K562 (cell line): ENCODE data around the gene PIK3R2. TPM values are rescaled to one million over a fixed set of nuclear protein-coding genes. Genes with fewer than 3 reads are reported as not detected.
A peak's percentile ranks its signal among the peaks of the same experiment; 100 is the strongest.

Experiments used
- ATAC-seq: fragments of 200-7000 bp; cut with Tn5 transposase; 3 replicates; pipeline ENCODE4 v1.9.1; 2020; ENCODE audit warnings: moderate library complexity
- BruUV-seq: library from RNA; stranded (reverse); fragments of 400-500 nt; replicated peaks from 2 replicates; lab custom pipeline; 2021; lab: Mats Ljungman, UMichigan
- CTCF ChIA-PET: fragments of 300-600 bp; formaldehyde crosslinking; extraction: SDS; loops from one replicate; lab custom pipeline; 2021; ENCODE audit warnings: low intra/inter-chr PET ratio; lab: Yijun Ruan, JAX
- POLR2A ChIA-PET: fragments of 300-600, 350-650 bp; sonication (Branson Sonifier 250); formaldehyde crosslinking; extraction: SDS; loops from one replicate; lab custom pipeline; 2021; ENCODE audit warnings: antibody characterized with exemption, inconsistent platforms; lab: Yijun Ruan, JAX
- DNase-seq, 4 experiments: peaks; one replicate each; pipeline versions ENCODE4 v3.0.0 to v3.0.0-alpha.2; 2011 to 2018; ENCODE audit warnings: low spot score in 3 of 4, mixed read lengths in 3 of 4; ENCODE audit errors: extremely low read depth in 1 of 4
- FAIRE-seq: peaks from 2 replicates; lab custom pipeline; 2011; peaks lifted over from hg19 to GRCh38; lab: Jason Lieb, UNC
- H2AFZ ChIP-seq: 2 replicates; pipeline ENCODE4 v1.6.0; 2011; ENCODE audit warnings: low read depth, low read length, control low read depth, inconsistent platforms
- H3K27ac ChIP-seq: fragments of 200-600 bp; 3 replicates; pipeline ENCODE4 v1.8.0; 2011; ENCODE audit warnings: low read depth, mild to moderate bottlenecking, control low read depth, inconsistent platforms, low read length, moderate library complexity, mixed read lengths; ENCODE audit errors: extremely low read depth
- H3K27me3 ChIP-seq, 2 experiments: fragments of 300-600 bp in 1 of 2; 2 replicates in 1 of 2; 3 replicates in 1 of 2; pipeline versions ENCODE4 v1.6.0 to v1.8.0; 2011; ENCODE audit warnings: inconsistent platforms in 2 of 2, low read length in 2 of 2, mild to moderate bottlenecking in 1 of 2, mixed read lengths in 1 of 2, moderate library complexity in 1 of 2; ENCODE audit not compliant: control insufficient read depth in 2 of 2, insufficient read depth in 2 of 2
- H3K36me3 ChIP-seq: fragments of 300-600 bp; 3 replicates; pipeline ENCODE4 v1.8.0; 2011; ENCODE audit warnings: mild to moderate bottlenecking, low read length, inconsistent platforms; ENCODE audit not compliant: control insufficient read depth, insufficient read depth
- H3K4me1 ChIP-seq, 2 experiments: fragments of 200-600 bp in 1 of 2; replicated peaks in 1 of 2; 2 replicates in 1 of 2; 3 replicates in 1 of 2; pipeline versions ENCODE4 v1.5.1 to v1.8.0; 2011; ENCODE audit warnings: inconsistent platforms in 2 of 2, low read length in 2 of 2, mild to moderate bottlenecking in 1 of 2, mixed read lengths in 1 of 2, moderate library complexity in 1 of 2; ENCODE audit not compliant: control insufficient read depth in 2 of 2, insufficient read depth in 2 of 2
- H3K4me2 ChIP-seq: 2 replicates; pipeline ENCODE4 v1.6.1; 2011; ENCODE audit warnings: low read length, control low read depth, inconsistent platforms, mixed read lengths; ENCODE audit not compliant: insufficient read depth
- H3K4me3 ChIP-seq: fragments of 200-600 bp; sonication (generic), shearing (Covaris generic); 2 replicates; pipeline ENCODE4 v1.5.1; 2016; ENCODE audit warnings: control low read depth, inconsistent platforms
- H3K79me2 ChIP-seq: fragments of 200-600 bp; 3 replicates; pipeline ENCODE4 v1.8.0; 2011; ENCODE audit warnings: low read length, inconsistent platforms; ENCODE audit not compliant: control insufficient read depth, insufficient read depth
- H3K9ac ChIP-seq, 2 experiments: 2 replicates each; pipeline versions ENCODE4 v1.6.0 to v1.6.1; 2011; ENCODE audit warnings: low read depth in 2 of 2, low read length in 2 of 2, control low read depth in 1 of 2, inconsistent platforms in 1 of 2, mild to moderate bottlenecking in 1 of 2, mixed read lengths in 1 of 2; ENCODE audit not compliant: insufficient read depth in 1 of 2
- H3K9me1 ChIP-seq: one replicate; pipeline ENCODE4 v1.6.0; 2011; ENCODE audit warnings: inconsistent platforms, mild to moderate bottlenecking, low read length, moderate library complexity; ENCODE audit not compliant: control insufficient read depth, insufficient read depth
- H3K9me3 ChIP-seq: replicated peaks from 2 replicates; pipeline ENCODE4 v1.5.1; 2011; ENCODE audit warnings: low read depth, low read length, inconsistent platforms; ENCODE audit not compliant: control insufficient read depth, insufficient read depth
- H4K20me1 ChIP-seq: replicated peaks from 2 replicates; pipeline ENCODE4 v1.6.1; 2011; ENCODE audit warnings: low read length, inconsistent platforms, mixed read lengths; ENCODE audit not compliant: control insufficient read depth, insufficient read depth
- ARID3B ChIP-seq: fragments of 250-450 bp; sonication (Bioruptor Pico); IDR thresholded peaks from 2 replicates; pipeline ENCODE4 v1.4.0; 2020; ENCODE audit warnings: borderline replicate concordance
- ETV5 ChIP-seq: sonication (generic); formaldehyde crosslinking; IDR thresholded peaks from 2 replicates; pipeline ENCODE4 v1.4.0; 2020; ENCODE audit warnings: low read depth, mild to moderate bottlenecking, missing genetic modification reagents
- FOXK2 ChIP-seq, 2 experiments: fragments of 450-650 bp; IDR thresholded peaks in 1 of 2; conservative IDR thresholded peaks in 1 of 2; 2 replicates each; pipeline ENCODE4 v1.6.1; 2016; ENCODE audit warnings: low read depth in 2 of 2, mild to moderate bottlenecking in 1 of 2
- FOXM1 ChIP-seq, 2 experiments: fragments of 450-650 bp in 1 of 2; sonication (generic) in 1 of 2; formaldehyde crosslinking in 1 of 2; IDR thresholded peaks; 2 replicates each; pipeline versions ENCODE4 v1.6.1 to v1.9.0; 2017 to 2022; ENCODE audit warnings: low read depth in 2 of 2, mild to moderate bottlenecking in 2 of 2, missing genetic modification reagents in 1 of 2, moderate library complexity in 1 of 2
- MAZ ChIP-seq, 2 experiments: fragments of 450-650 bp in 1 of 2; sonication (generic) in 1 of 2; formaldehyde crosslinking; IDR thresholded peaks in 1 of 2; conservative IDR thresholded peaks in 1 of 2; 2 replicates each; pipeline versions ENCODE4 v1.4.0 to v1.5.0; 2020; ENCODE audit warnings: mild to moderate bottlenecking in 1 of 2, missing genetic modification reagents in 1 of 2
- MECOM ChIP-seq: fragments of 250-450 bp; sonication (Bioruptor Pico); IDR thresholded peaks from 2 replicates; pipeline ENCODE4 v1.8.0; 2022; ENCODE audit warnings: inconsistent platforms
- NFE2 ChIP-seq: IDR thresholded peaks from 2 replicates; pipeline ENCODE4 v1.6.1; 2014; ENCODE audit warnings: antibody characterized with exemption, low read depth
- TCF7L2 ChIP-seq: fragments of 150-350 bp; IDR thresholded peaks from 2 replicates; pipeline ENCODE4 v1.6.1; 2016; ENCODE audit warnings: low read depth, mild to moderate bottlenecking, low read length, moderate library complexity
- THRB ChIP-seq: fragments of 450-650 bp; formaldehyde crosslinking; conservative IDR thresholded peaks from 2 replicates; pipeline ENCODE4 v1.4.0; 2022; ENCODE audit warnings: mild to moderate bottlenecking, missing genetic modification characterization
- ZBTB11 ChIP-seq, 3 experiments: fragments of 200-800 bp in 1 of 3; fragments of 250-450 bp in 1 of 3; fragments of 450-650 bp in 1 of 3; sonication (Bioruptor Pico) in 1 of 3; sonication (Bioruptor generic) in 1 of 3; formaldehyde crosslinking in 1 of 3; IDR thresholded peaks; 2 replicates each; pipeline versions ENCODE4 v1.6.1 to v1.8.0; 2016 to 2022; ENCODE audit warnings: mild to moderate bottlenecking in 2 of 3, missing genetic modification characterization in 2 of 3, missing compliant biosample characterization in 1 of 3, moderate library complexity in 1 of 3
- ZKSCAN8 ChIP-seq: fragments of 200-800 bp; sonication (Bioruptor generic); IDR thresholded peaks from 2 replicates; pipeline ENCODE4 v1.6.1; 2016; ENCODE audit warnings: missing genetic modification characterization, missing compliant biosample characterization
- ZNF274 ChIP-seq: IDR thresholded peaks from 2 replicates; pipeline ENCODE4 v1.6.1; 2011; ENCODE audit warnings: low read depth, mild to moderate bottlenecking, low read length, moderate library complexity, borderline replicate concordance
- ZNF778 ChIP-seq: fragments of 450-650 bp; formaldehyde crosslinking; IDR thresholded peaks from 2 replicates; pipeline ENCODE4 v1.4.0; 2020; ENCODE audit warnings: mild to moderate bottlenecking, moderate library complexity
- WGBS: fragments of 100-300 bp; shearing (Covaris generic); methylation state at CpG from one replicate; pipeline ENCODE4 v1.1.6; 2016; ENCODE audit warnings: low coverage, mixed read lengths; ENCODE audit not compliant: insufficient coverage; ENCODE audit errors: missing lambda C conversion rate; 5-methylcytosine and 5-hydroxymethylcytosine counted together
- in situ Hi-C: fragments of 300-500 bp; cut with MboI; formaldehyde crosslinking; loops from 4 replicates; pipeline ENCODE4 v1.15.0; 2018; ENCODE audit warnings: inconsistent platforms, mixed read lengths
- intact Hi-C: fragments of 100-400 bp; cut with micrococcal nuclease; formaldehyde crosslinking; loops from 2 replicates; pipeline ENCODE4 v1.14.2; 2022
- polyA plus RNA-seq, 8 experiments: library from polyadenylated mRNA; depleted of rRNA in 4 of 8; stranded (reverse) in 5 of 8; unstranded in 3 of 8; fragments of >200 nt; fragmentation: Nextera tagmentation in 2 of 8; fragmentation: Illumina TruSeq in 1 of 8; extraction: Ambion mirVana in 2 of 8; extraction: Trizol in 1 of 8; gene quantifications; 2 replicates each; pipeline versions ENCODE4 v1.2.1 to v1.2.3, GENCODE V29; 2011 to 2014; ENCODE audit warnings: inconsistent platforms in 1 of 8, missing spikeins in 1 of 8
- total RNA-seq, 7 experiments: library from RNA; depleted of rRNA in 6 of 7; stranded (reverse); fragments of >200 nt in 6 of 7; fragmentation: Illumina TruSeq in 2 of 7; extraction: Trizol in 2 of 7; gene quantifications; 2 replicates each; pipeline versions ENCODE4 v1.2.1 to v1.2.3, GENCODE V29; 2011 to 2021; ENCODE audit warnings: low replicate concordance in 1 of 7

The PIK3R2 gene
- total and polyA plus RNA-seq, 9 of the 15 experiments (the other 6 are each of a cell fraction or from before 2014, with no cell fraction given): 0.39 to 37.9 (median 5.3) TPM

- peak; percentile 65 to 87 (median 70) for DNase-seq
- no peaks in the 10 kb centered on the region for H3K9me3 ChIP-seq
- POLR2A ChIA-PET: interaction anchor here (0.6 to 3.5 kb wide), 14 partner anchors 9 to 371 kb away, joined by 3 to 28 read pairs (median 4); partner anchors contain the start of genes GDF15, IQCN, JUND and MPV17L2
- H3K27ac ChIP-seq: peak overlapping the region; percentile 86
- H3K27me3 ChIP-seq: no peaks in the 10 kb centered on the region
- peak overlapping the region; percentile 68 for H3K4me3 ChIP-seq
- ATAC-seq: peak; percentile 56
- BruUV-seq: no TSS peak
- CTCF ChIA-PET: interaction anchor here (0.5 to 1.1 kb wide), 2 partner anchors 69 to 118 kb away, joined by 3 to 4 read pairs; partner anchors contain the start of gene LSM4
- in situ Hi-C loops: loop anchor here (5.0 kb wide), 1 partner anchor 47 kb away; no protein-coding TSS in a partner anchor
- peak overlapping the region; percentile 90 for H2AFZ ChIP-seq
- no peaks in the 10 kb centered on the region; the same call in 1 of the 2 replicates for H4K20me1 ChIP-seq
- H3K79me2 ChIP-seq: peaks cover 25% of the 10 kb centered on the region
- FAIRE-seq: no peak
- WGBS: 30% methylated on average over 32 of the region's 36 CpGs
- peak overlapping the region; percentile 82 for H3K4me2 ChIP-seq
- H3K9ac ChIP-seq: peak overlapping the region; percentile 86 to 95
- intact Hi-C loops: loop anchor here (5.0 kb wide), 1 partner anchor 122 kb away; no protein-coding TSS in a partner anchor
- peaks cover 14 to 45% of the 10 kb centered on the region in 2 experiments; a peak in 4 of 5 replicates for H3K4me1 ChIP-seq
- H3K9me1 ChIP-seq: no peaks in the 10 kb centered on the region
- H3K36me3 ChIP-seq: peaks cover 16% of the 10 kb centered on the region; the same call in 1 of the 3 replicates
- no peak for TF ChIP-seq MECOM
- TF ChIP-seq NFE2: no peak
- no peak for TF ChIP-seq TCF7L2
- no peak for TF ChIP-seq ETV5
- peak; percentile 5 to 74; a peak in 3 of 4 replicates for TF ChIP-seq MAZ (CRISPR knock-in tag; conservative IDR thresholded peaks at IDR 0.05 in 1 of 2, IDR thresholded peaks at IDR 0.05 in 1 of 2)
- no peak for TF ChIP-seq ARID3B (CRISPR knock-in tag)
- TF ChIP-seq THRB: no peak
- no peak for TF ChIP-seq ZKSCAN8
- peak in 1 of 2 experiments; percentile 76; a peak in 2 of 4 replicates for TF ChIP-seq FOXK2 (conservative IDR thresholded peaks at IDR 0.05 in 1 of 2, IDR thresholded peaks at IDR 0.05 in 1 of 2; ENCODE audit: low read depth in 2 of 2)
- TF ChIP-seq FOXM1 (IDR thresholded peaks at IDR 0.05; ENCODE audit: low read depth): no peak
- TF ChIP-seq FOXM1 (CRISPR knock-in tag; IDR thresholded peaks at IDR 0.05; ENCODE audit: low read depth): no peak
- TF ChIP-seq ZNF274: no peak
- TF ChIP-seq ZNF778 (CRISPR knock-in tag): no peak
- TF ChIP-seq ZBTB11 (CRISPR knock-in tag; IDR thresholded peaks at IDR 0.05): no peak
Measured at GRCh38 chr19:18205200-18205892, 52.4 kb downstream of the PIK3R2 start.
